Activated CD8-positive, alpha-beta memory T cell treated with anti-CD3 and anti-CD28 coated beads for 36 hours (primary cell): ENCODE measurements around the gene LRRC27. TPM values are rescaled to one million over a fixed set of nuclear protein-coding genes. Genes with fewer than 3 reads are reported as not detected.

ENCODE experiments used
- CTCF ChIA-PET: fragments of 350-600 bp; sonication (Branson Sonifier 250); formaldehyde crosslinking; loops from one replicate; lab custom pipeline; 2021; ENCODE audit warnings: antibody characterized with exemption; lab: Charles Lee
- POLR2A ChIA-PET: fragments of 350-600 bp; sonication (Branson Sonifier 250); formaldehyde crosslinking; loops from one replicate; lab custom pipeline; 2021; ENCODE audit warnings: antibody characterized with exemption; lab: Charles Lee
- total RNA-seq, 2 experiments: library from RNA; stranded (reverse); gene quantifications; one replicate each; pipeline ENCODE4 v1.2.3, GENCODE V29; 2021

Gene LRRC27
- total RNA-seq, 2 experiments from 2014 or later = 2.4 to 3.4 TPM

- CTCF ChIA-PET = no interaction called here
- POLR2A ChIA-PET = no interaction called here
These were observed 82.5 kb downstream of the LRRC27 start for GRCh38 chr10:132414402-132415016.

- ChIA-PET POLR2A (no interaction called here), CTCF (no interaction called here)
These were observed 83.3 kb downstream of the LRRC27 start for GRCh38 chr10:132415255-132415654.

- ChIA-PET CTCF (no interaction called here), POLR2A (no interaction called here)
These were observed 84.0 kb downstream of the LRRC27 start for GRCh38 chr10:132415956-132416355.

GRCh38 chr10:132416566-132417256, 84.7 kb downstream of the LRRC27 start:
- POLR2A ChIA-PET = no interaction called here

GRCh38 chr10:132417257-132417910, 85.4 kb downstream of the LRRC27 start:
- POLR2A ChIA-PET = no interaction called here

More at GRCh38 chr10:132416566-132417256, 84.7 kb downstream of the LRRC27 start:
- CTCF ChIA-PET = no interaction called here

GRCh38 chr10:132417957-132418441, 86.0 kb downstream of the LRRC27 start:
- CTCF ChIA-PET = no interaction called here

More at GRCh38 chr10:132417257-132417910, 85.4 kb downstream of the LRRC27 start:
- CTCF ChIA-PET = no interaction called here

GRCh38 chr10:132418527-132419416, 86.8 kb downstream of the LRRC27 start:
- CTCF ChIA-PET = no interaction called here
- POLR2A ChIA-PET = interaction anchor here (1.0 kb wide), 1 partner anchor 38 kb away, joined by 3 read pairs; no protein-coding TSS in a partner anchor

More at GRCh38 chr10:132417957-132418441, 86.0 kb downstream of the LRRC27 start:
- POLR2A ChIA-PET = interaction anchor here (1.0 kb wide), 1 partner anchor 37 kb away, joined by 3 read pairs; no protein-coding TSS in a partner anchor

GRCh38 chr10:132419538-132420468, 87.8 kb downstream of the LRRC27 start:
- CTCF ChIA-PET = interaction anchor here (1.2 kb wide), 1 partner anchor 9 kb away, joined by 3 read pairs; no protein-coding TSS in a partner anchor
- POLR2A ChIA-PET = no interaction called here

GRCh38 chr10:132420469-132420980, 88.5 kb downstream of the LRRC27 start:
- CTCF ChIA-PET = interaction anchor here (1.2 kb wide), 1 partner anchor 9 kb away, joined by 3 read pairs; no protein-coding TSS in a partner anchor
- POLR2A ChIA-PET = no interaction called here

- CTCF ChIA-PET = interaction anchor here (1.2 to 2.2 kb wide), 2 partner anchors 10 to 22 kb away, joined by 3 to 6 read pairs; no protein-coding TSS in a partner anchor
- POLR2A ChIA-PET = no interaction called here
These were observed 89.2 kb downstream of the LRRC27 start for GRCh38 chr10:132420981-132421846.

GRCh38 chr10:132421847-132422751, 90.1 kb downstream of the LRRC27 start:
- ChIA-PET CTCF (interaction anchor here (1.2 to 2.2 kb wide), 2 partner anchors 22 to 25 kb away, joined by 3 to 6 read pairs; no protein-coding TSS in a partner anchor), POLR2A (interaction anchor here (1.0 kb wide), 1 partner anchor 24 kb away, joined by 4 read pairs; no protein-coding TSS in a partner anchor)

- POLR2A ChIA-PET = interaction anchor here (1.0 kb wide), 1 partner anchor 23 kb away, joined by 4 read pairs; no protein-coding TSS in a partner anchor
- CTCF ChIA-PET = interaction anchor here (1.2 to 2.2 kb wide), 2 partner anchors 20 to 23 kb away, joined by 3 to 6 read pairs; no protein-coding TSS in a partner anchor
These were observed 91.2 kb downstream of the LRRC27 start for GRCh38 chr10:132422903-132423825.

- ChIA-PET POLR2A (no interaction called here), CTCF (no interaction called here)
These were observed 92.2 kb downstream of the LRRC27 start for GRCh38 chr10:132423966-132424861.
